Left cardiac atrium (tissue), 2 donors: Measurements from ENCODE around the gene IL1A. TPM values are rescaled to one million over a fixed set of nuclear protein-coding genes. Genes with fewer than 3 reads are reported as not detected.

Source experiments
- total RNA-seq, 2 donors: library from RNA; stranded (reverse); fragmentation: NEBNext Ultra II Directional; extraction: Animal tissue kit (Norgen Biotek cat#: 25700); gene quantifications; one replicate each; pipeline ENCODE4 v1.2.1, GENCODE V29; 2021
- donor health status: DM: no; HTN: yes; CAD: no; lungs with severe emphysema.
- donor health status: DM: yes; HTN: yes; CAD: no.

The IL1A gene
- total RNA-seq, 2 donors from 2014 or later: not detected

Other genes starting within 250 kb of the IL1A start
- 10 to 100 TPM in 1 of 2 donors, 1 to 10 TPM in 1; 9.4 to 16.0 TPM for gene POLR1B, start 242.0 kb downstream of the IL1A start, total RNA-seq
- 10 to 100 TPM; 21.7 to 24.0 TPM for gene CHCHD5, start 199.9 kb downstream of the IL1A start, total RNA-seq
- 10 to 100 TPM; 15.1 to 38.1 TPM for gene SLC20A1, start 138.6 kb downstream of the IL1A start, total RNA-seq
- gene NT5DC4, start 63.5 kb downstream of the IL1A start, total RNA-seq: not detected
- under 1 TPM; 0.05 to 0.68 TPM for gene CKAP2L, start 19.9 kb downstream of the IL1A start, total RNA-seq
- 1 to 10 TPM in 1 of 2 donors, under 1 TPM in 1; 0.59 to 2.2 TPM for gene IL1B, start 52.3 kb upstream of the IL1A start, total RNA-seq
- gene IL37, start 126.7 kb upstream of the IL1A start, total RNA-seq: not detected
- not detected for gene IL36G, start 193.5 kb upstream of the IL1A start, total RNA-seq
- gene IL36A, start 221.0 kb upstream of the IL1A start, total RNA-seq: not detected